A549 (cell line): ENCODE results near the gene TGFBR2.

Experiments used
- ATOH8 ChIP-seq: fragments of 250-450 bp; sonication (Bioruptor Pico); IDR thresholded peaks from 2 replicates; pipeline ENCODE4 v1.5.0; 2020; ENCODE audit warnings: low read depth, mild to moderate bottlenecking, moderate library complexity
- BCL3 ChIP-seq: fragments of >200 bp; sonication (Bioruptor Twin); formaldehyde crosslinking; IDR thresholded peaks from 3 replicates; pipeline ENCODE4 v1.6.1; 2016
- CBX8 ChIP-seq: fragments of 200-600 bp; sonication (generic); IDR thresholded peaks from 2 replicates; pipeline ENCODE4 v1.6.1; 2016
- CTCF ChIP-seq: fragments of >200 bp; sonication (Bioruptor Twin); formaldehyde crosslinking; IDR thresholded peaks from 3 replicates; pipeline ENCODE4 v1.5.1; 2016
- EP300 ChIP-seq, 2 experiments: fragments of >200 bp; sonication (Bioruptor Twin); formaldehyde crosslinking; IDR thresholded peaks; 2 replicates in 1 of 2; 3 replicates in 1 of 2; pipeline ENCODE4 v1.6.1; 2016 to 2017
- GATA3 ChIP-seq: IDR thresholded peaks from 2 replicates; pipeline ENCODE4 v1.6.1; 2012; ENCODE audit warnings: borderline replicate concordance
- JUN ChIP-seq, 2 experiments: fragments of >200 bp; sonication (Bioruptor Twin); formaldehyde crosslinking; IDR thresholded peaks; 2 replicates in 1 of 2; 3 replicates in 1 of 2; pipeline ENCODE4 v1.6.1; 2016 to 2017
- PHF8 ChIP-seq: fragments of 200-600 bp; sonication (generic); IDR thresholded peaks from 2 replicates; pipeline ENCODE4 v1.6.1; 2016; ENCODE audit warnings: low read depth, mild to moderate bottlenecking, antibody characterized with exemption, moderate library complexity, borderline replicate concordance
- POLR2A ChIP-seq: IDR thresholded peaks from 2 replicates; pipeline ENCODE4 v1.6.1; 2012; ENCODE audit warnings: mild to moderate bottlenecking, low read length
- USF2 ChIP-seq: fragments of 450-650 bp; IDR thresholded peaks from 2 replicates; pipeline ENCODE4 v1.6.1; 2014; ENCODE audit warnings: antibody characterized with exemption

GRCh38 chr3:30616347-30617027 is 10.1 kb downstream of the TGFBR2 start:
- TF ChIP-seq CTCF (no peak), GATA3 (no peak), PHF8 (no peak), JUN (IDR thresholded peaks at IDR 0.05) (no peak), ATOH8 (no peak), CBX8 (no peak), USF2 (no peak), EP300 (IDR thresholded peaks at IDR 0.05) (no peak), POLR2A (no peak), BCL3 (no peak)
